KOPT-K1 (cell line): ENCODE measurements around the gene PPP2R3B.
"Not testable (repeated sequence)": the region's sequence is repeated elsewhere in the genome, so short reads cannot be mapped to it uniquely, and the experiment has no call there.

ENCODE experiments used
- H3K27ac ChIP-seq: fragments of 200-600 bp; sonication (generic); 2 replicates; pipeline ENCODE4 v1.5.1; 2016; ENCODE audit warnings: antibody characterized with exemption, mild to moderate bottlenecking, low read depth, low read length; ENCODE audit not compliant: poor library complexity, severe bottlenecking
- H3K36me3 ChIP-seq: fragments of 200-600 bp; sonication (generic); 2 replicates; pipeline ENCODE4 v1.5.1; 2017; ENCODE audit warnings: antibody characterized with exemption, mild to moderate bottlenecking, low read length, moderate library complexity; ENCODE audit not compliant: insufficient read depth
- H3K9me3 ChIP-seq: fragments of 200-600 bp; sonication (generic); 2 replicates; pipeline ENCODE4 v1.5.1; 2017; ENCODE audit warnings: antibody characterized with exemption, low read length, mild to moderate bottlenecking; ENCODE audit not compliant: insufficient read depth, poor library complexity, severe bottlenecking

The PPP2R3B gene

DNA sequence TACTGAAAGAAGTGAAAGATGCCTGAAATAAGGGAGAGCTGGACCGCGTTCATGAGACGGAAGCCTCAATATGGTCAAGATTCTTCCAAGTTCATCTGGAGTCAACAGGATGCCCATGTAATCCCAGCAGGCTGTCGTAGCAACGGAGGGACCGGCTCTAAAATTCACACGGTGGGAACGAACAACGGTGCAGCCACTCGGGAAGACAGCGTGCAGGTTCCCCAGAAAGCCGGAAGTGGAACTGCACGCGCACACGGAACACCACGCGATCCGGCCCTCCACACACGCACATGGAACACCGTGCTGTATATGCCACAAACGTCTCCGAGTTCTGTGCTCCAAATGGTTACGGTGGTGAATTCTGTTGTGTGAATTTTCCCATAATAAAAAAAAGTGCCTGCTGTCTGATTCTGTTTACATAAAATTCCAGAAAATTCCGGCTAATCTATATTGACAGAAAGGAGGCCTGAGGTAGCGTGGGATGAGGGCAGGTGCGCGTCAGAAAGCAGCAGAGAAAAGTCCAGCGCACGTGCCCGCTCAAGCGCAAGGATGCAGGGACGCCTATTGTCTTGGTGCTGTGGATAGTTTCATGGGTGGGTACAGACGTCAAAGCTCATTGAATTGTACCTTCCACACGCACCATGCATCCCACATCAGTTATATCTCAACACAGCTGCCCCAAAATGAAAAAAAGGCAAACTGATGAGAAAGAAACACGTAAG, 31.2 kb downstream of the PPP2R3B start:
- Histone ChIP-seq H3K27ac (peak overlapping the region; percentile 94), H3K36me3 (peaks cover 72% of the 10 kb centered on the region), H3K9me3 (peaks cover 18% of the 10 kb centered on the region)

GRCh38 chrX:353566-354535, 32.9 kb downstream of the PPP2R3B start:
- Histone ChIP-seq H3K27ac (peak overlapping the region; percentile 94), H3K36me3 (peaks cover 72% of the 10 kb centered on the region), H3K9me3 (peaks cover 2% of the 10 kb centered on the region)

GRCh38 chrX:352582-353314, 34.0 kb downstream of the PPP2R3B start:
- H3K9me3 ChIP-seq = peaks cover 3% of the 10 kb centered on the region
- H3K27ac ChIP-seq = no peak overlapping the region
- peaks cover 74% of the 10 kb centered on the region for H3K36me3 ChIP-seq

GRCh38 chrX:352181-352580, 34.5 kb downstream of the PPP2R3B start:
- H3K9me3 ChIP-seq = peaks cover 8% of the 10 kb centered on the region
- H3K36me3 ChIP-seq = peaks cover 80% of the 10 kb centered on the region
- no peak overlapping the region for H3K27ac ChIP-seq

DNA sequence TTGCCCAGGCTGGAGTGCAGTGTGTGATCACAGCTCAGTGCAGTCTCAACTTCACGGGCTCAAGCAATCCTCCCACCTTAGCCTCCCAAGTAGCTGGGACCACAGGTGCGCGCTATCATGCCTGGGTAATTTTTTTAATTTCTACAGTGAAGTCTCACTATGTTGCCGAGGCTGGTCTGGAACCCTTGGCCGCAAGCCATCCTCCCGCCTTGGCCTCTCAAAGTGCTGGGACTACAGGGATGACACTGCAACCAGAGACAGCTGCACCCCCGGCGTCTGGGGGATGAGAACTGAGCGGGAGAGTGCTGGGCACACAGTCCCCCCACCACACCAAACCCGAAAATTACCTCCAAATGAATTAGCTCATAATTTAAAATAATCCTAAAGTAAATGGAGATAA, 35.0 kb downstream of the PPP2R3B start:
- Histone ChIP-seq H3K27ac (no peak overlapping the region), H3K36me3 (peaks cover 85% of the 10 kb centered on the region), H3K9me3 (peaks cover 13% of the 10 kb centered on the region)

DNA sequence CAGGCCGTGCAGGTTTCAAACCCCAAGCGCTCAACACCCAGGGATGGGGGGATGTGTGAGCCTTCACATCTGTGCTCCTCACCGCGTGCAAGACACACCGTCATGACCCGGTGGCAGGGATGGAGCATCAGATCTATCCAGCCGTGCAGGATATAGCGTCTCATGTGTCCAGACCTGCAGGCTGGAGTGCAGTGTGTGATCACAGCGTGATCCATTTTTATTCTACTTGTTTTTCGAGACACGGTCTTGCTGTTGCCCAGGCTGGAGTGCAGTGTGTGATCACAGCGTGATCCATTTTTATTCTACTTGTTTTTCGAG, 35.4 kb downstream of the PPP2R3B start:
- peaks cover 17% of the 10 kb centered on the region for H3K9me3 ChIP-seq
- H3K36me3 ChIP-seq = peaks cover 89% of the 10 kb centered on the region

GRCh38 chrX:350534-351323, 36.0 kb downstream of the PPP2R3B start:
- H3K36me3 ChIP-seq = peaks cover 89% of the 10 kb centered on the region
- H3K27ac ChIP-seq = no peak overlapping the region
- peaks cover 20% of the 10 kb centered on the region for H3K9me3 ChIP-seq

More for the DNA sequence above, 35.4 kb downstream of the PPP2R3B start:
- not testable (repeated sequence) for H3K27ac ChIP-seq

GRCh38 chrX:350148-350533, 36.6 kb downstream of the PPP2R3B start:
- Histone ChIP-seq H3K36me3 (peaks cover 88% of the 10 kb centered on the region), H3K9me3 (peaks cover 25% of the 10 kb centered on the region), H3K27ac (no peak overlapping the region)

GRCh38 chrX:349702-350101, 37.0 kb downstream of the PPP2R3B start:
- peaks cover 88% of the 10 kb centered on the region for H3K36me3 ChIP-seq
- H3K9me3 ChIP-seq = peaks cover 29% of the 10 kb centered on the region
- no peak overlapping the region for H3K27ac ChIP-seq

DNA sequence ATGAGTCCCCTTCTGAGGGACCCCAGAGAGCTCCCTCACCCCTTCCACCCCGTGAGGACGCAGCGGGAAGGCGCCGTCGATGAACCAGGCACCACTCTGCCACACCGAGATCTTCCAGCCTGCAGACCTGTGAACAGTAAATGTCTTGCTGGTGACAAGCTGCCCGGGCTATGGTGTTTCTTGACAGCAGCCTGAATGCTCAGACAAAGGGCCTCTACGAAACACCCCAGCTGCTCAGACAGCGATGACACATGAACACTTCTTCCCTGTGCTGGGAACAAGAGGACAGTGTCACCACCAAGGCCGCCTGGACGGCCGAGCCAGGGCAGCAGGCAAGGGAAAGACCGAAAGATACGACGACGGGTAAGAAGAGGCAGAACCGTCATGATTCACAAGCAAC, 37.5 kb downstream of the PPP2R3B start:
- no peak overlapping the region for H3K27ac ChIP-seq
- peaks cover 88% of the 10 kb centered on the region for H3K36me3 ChIP-seq
- peaks cover 34% of the 10 kb centered on the region for H3K9me3 ChIP-seq

GRCh38 chrX:348461-349117, 38.1 kb downstream of the PPP2R3B start:
- Histone ChIP-seq H3K9me3 (peaks cover 41% of the 10 kb centered on the region), H3K36me3 (peaks cover 90% of the 10 kb centered on the region), H3K27ac (no peak overlapping the region)

- H3K36me3 ChIP-seq = peaks cover 82% of the 10 kb centered on the region
- no peak overlapping the region for H3K27ac ChIP-seq
- H3K9me3 ChIP-seq = peaks cover 42% of the 10 kb centered on the region
Measured at GRCh38 chrX:347351-348117, 39.2 kb downstream of the PPP2R3B start.

DNA sequence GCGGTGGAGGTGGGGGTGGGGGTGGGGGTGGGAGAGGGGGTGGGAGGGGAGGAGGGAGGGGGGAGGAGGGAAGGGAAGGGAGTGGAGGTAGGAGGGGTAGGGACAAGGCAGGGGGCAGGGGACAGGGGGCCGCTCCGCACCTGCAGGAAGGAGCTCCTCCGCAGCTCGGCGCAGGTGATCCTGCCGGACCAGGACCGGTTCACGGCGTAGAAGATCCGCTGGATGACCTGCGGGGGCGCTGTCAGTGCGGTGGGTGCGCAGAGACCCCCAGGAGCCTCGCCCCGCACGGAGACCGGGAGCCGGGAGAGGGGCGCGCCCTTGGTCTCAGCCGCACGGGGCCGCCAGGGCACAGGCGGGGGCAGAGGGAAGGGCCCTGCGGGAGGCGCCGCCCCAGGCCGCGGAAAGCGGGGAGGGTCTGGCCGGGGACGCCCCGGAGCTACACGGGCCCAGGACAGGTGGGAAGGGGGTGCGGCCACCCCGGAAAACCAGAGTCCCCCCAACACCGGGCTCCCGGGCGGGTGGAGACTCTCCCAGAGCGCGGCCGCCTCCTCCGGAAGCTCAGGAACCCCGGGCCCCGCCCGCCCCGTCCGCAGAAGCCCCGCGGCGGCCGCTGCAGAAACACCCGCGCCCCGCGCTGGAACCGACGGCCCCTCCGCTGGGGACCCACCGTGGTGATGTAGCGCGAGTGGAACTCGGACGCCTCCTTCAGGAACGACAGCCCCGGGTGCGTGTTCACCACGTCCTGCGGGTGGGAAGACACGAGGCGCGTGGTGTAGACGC, 40.5 kb downstream of the PPP2R3B start:
- Histone ChIP-seq H3K9me3 (peaks cover 52% of the 10 kb centered on the region), H3K27ac (no peak overlapping the region), H3K36me3 (peaks cover 79% of the 10 kb centered on the region)
